Calu3 (cell line): ENCODE measurements around the gene PRUNE2. TPM values are rescaled to one million over a fixed set of nuclear protein-coding genes. Genes with fewer than 3 reads are reported as not detected.

ENCODE experiments used
- BruUV-seq: library from RNA; stranded (reverse); fragments of 400-500 nt; replicated peaks from 2 replicates; lab custom pipeline; 2021; lab: Mats Ljungman, UMichigan
- CTCF ChIA-PET: fragments of 300-600 bp; sonication (Branson Sonifier 250); formaldehyde crosslinking; loops from one replicate; lab custom pipeline; 2022; ENCODE audit warnings: antibody characterized with exemption; lab: Charles Lee
- DNase-seq: peaks from one replicate; pipeline ENCODE4 v3.0.0; 2022
- H3K27ac Mint-ChIP-seq: one replicate; pipeline ENCODE4 v1.8.0; 2022; ENCODE audit warnings: mixed read lengths; ENCODE audit not compliant: unreplicated experiment
- H3K27me3 Mint-ChIP-seq: one replicate; pipeline ENCODE4 v1.8.0; 2022; ENCODE audit warnings: mixed read lengths; ENCODE audit not compliant: unreplicated experiment
- H3K36me3 Mint-ChIP-seq: one replicate; pipeline ENCODE4 v1.8.0; 2022; ENCODE audit warnings: mild to moderate bottlenecking, moderate library complexity, mixed read lengths; ENCODE audit not compliant: insufficient read depth, unreplicated experiment
- H3K4me1 Mint-ChIP-seq: one replicate; pipeline ENCODE4 v1.8.0; 2022; ENCODE audit warnings: mild to moderate bottlenecking, low read depth, mixed read lengths; ENCODE audit not compliant: unreplicated experiment
- H3K4me3 Mint-ChIP-seq: one replicate; pipeline ENCODE4 v1.8.0; 2022; ENCODE audit warnings: mild to moderate bottlenecking, low read depth, moderate library complexity, mixed read lengths; ENCODE audit not compliant: unreplicated experiment
- H3K9me3 Mint-ChIP-seq: one replicate; pipeline ENCODE4 v1.8.0; 2022; ENCODE audit warnings: low read depth, mixed read lengths; ENCODE audit not compliant: unreplicated experiment
- intact Hi-C: fragments of 100-400 bp; cut with micrococcal nuclease; formaldehyde crosslinking; loops from one replicate; pipeline ENCODE4 v1.10.0; 2022; ENCODE audit not compliant: unreplicated experiment
- total RNA-seq: library from RNA; stranded (reverse); gene quantifications from 2 replicates; pipeline ENCODE4 v1.2.3, GENCODE V29; 2022
- TF ChIP-seq, protein P1 (sequence below): fragments of 200-600 bp; IDR thresholded peaks from one replicate; pipeline ENCODE4 v1.8.0; 2022; ENCODE audit warnings: antibody characterized with exemption; ENCODE audit not compliant: unreplicated experiment

PRUNE2 gene
- total RNA-seq, 1 experiment from 2014 or later, result 0.07 TPM

DNA sequence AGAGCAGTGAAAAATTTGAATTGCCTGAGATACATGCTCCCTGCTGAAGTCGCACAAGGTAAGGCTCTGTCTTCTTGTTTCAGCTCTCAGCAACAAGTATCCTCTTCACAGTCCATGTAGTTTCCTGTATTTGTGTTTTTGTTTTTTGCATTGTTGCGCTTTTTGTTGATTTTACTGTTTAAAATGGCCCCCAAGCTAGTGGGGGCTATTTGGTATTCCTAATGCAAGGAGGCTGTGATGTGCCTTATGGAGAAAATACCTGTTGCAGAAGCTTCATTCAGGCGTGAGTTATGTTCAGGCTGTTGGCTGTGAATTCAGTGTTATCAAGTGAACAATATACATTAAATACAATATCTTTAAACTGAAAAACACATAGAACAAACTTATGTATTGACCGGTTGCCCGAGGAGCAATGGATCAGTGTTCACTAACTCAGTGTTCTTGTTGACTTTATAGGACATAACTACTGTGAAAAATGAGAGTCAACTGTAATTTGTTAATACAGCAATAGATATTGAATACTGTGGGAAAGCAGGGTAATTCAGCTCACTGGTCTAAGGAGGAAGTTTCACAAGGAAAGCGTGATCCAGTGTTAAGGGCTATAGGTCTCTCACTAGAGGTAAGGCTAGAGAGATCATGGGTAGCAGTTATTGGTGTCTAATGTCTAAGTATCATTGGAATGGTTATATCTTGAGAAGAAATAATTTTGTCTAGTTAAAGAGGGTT lies 296.5 kb downstream of the PRUNE2 start:
- no peaks in the 10 kb centered on the region for H3K9me3 Mint-ChIP-seq
- intact Hi-C loops, result no loop called here
- no peak overlapping the region for H3K4me3 Mint-ChIP-seq
- peaks cover 13% of the 10 kb centered on the region for H3K27me3 Mint-ChIP-seq
- BruUV-seq, result no TSS peak
- TF ChIP-seq, protein P1, sequence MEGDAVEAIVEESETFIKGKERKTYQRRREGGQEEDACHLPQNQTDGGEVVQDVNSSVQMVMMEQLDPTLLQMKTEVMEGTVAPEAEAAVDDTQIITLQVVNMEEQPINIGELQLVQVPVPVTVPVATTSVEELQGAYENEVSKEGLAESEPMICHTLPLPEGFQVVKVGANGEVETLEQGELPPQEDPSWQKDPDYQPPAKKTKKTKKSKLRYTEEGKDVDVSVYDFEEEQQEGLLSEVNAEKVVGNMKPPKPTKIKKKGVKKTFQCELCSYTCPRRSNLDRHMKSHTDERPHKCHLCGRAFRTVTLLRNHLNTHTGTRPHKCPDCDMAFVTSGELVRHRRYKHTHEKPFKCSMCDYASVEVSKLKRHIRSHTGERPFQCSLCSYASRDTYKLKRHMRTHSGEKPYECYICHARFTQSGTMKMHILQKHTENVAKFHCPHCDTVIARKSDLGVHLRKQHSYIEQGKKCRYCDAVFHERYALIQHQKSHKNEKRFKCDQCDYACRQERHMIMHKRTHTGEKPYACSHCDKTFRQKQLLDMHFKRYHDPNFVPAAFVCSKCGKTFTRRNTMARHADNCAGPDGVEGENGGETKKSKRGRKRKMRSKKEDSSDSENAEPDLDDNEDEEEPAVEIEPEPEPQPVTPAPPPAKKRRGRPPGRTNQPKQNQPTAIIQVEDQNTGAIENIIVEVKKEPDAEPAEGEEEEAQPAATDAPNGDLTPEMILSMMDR, result no peak
- H3K36me3 Mint-ChIP-seq, result no peaks in the 10 kb centered on the region
- no peak for DNase-seq
- H3K27ac Mint-ChIP-seq, result no peak overlapping the region
- no peaks in the 10 kb centered on the region for H3K4me1 Mint-ChIP-seq
- CTCF ChIA-PET, result no interaction called here

DNA sequence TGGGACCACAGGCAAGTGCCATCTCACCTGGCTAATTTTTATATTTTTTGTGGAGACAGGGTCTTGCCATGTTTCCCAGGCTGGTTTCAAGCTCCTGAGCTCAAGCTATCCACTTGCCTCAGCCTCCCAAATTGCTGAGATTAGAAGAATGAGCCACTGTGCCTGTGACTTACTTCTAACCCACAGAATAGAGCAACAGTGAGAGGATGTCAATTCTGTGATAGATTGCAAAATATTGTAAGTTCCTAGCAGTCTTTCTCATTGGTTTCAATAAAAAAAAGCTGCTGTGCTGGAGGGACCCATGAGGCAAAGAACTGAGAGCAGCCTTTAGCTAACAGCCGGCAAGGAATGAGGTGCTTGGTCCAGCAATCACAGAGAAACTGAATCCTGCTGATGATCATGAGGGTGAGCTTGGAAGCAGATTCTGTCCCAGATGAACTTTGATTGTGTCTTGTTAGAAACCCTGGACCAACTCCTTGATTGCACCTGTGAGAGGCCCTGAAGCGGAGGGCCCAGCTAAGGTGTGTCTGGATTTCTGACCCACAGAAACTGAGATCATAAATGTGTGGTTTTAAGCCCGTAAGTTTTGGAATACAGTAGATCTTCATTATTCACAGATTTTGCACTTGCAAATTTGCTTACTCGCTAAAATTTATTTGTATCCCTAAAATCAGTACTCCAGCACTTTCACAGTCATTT lies 297.2 kb downstream of the PRUNE2 start:
- intact Hi-C loops, result no loop called here
- no peaks in the 10 kb centered on the region for H3K4me1 Mint-ChIP-seq
- no peak overlapping the region for H3K4me3 Mint-ChIP-seq
- H3K9me3 Mint-ChIP-seq, result no peaks in the 10 kb centered on the region
- H3K27me3 Mint-ChIP-seq, result peaks cover 12% of the 10 kb centered on the region
- no TSS peak for BruUV-seq
- no peak overlapping the region for H3K27ac Mint-ChIP-seq
- no peaks in the 10 kb centered on the region for H3K36me3 Mint-ChIP-seq
- CTCF ChIA-PET, result no interaction called here
- DNase-seq, result no peak
- TF ChIP-seq, protein P1, result no peak

DNA sequence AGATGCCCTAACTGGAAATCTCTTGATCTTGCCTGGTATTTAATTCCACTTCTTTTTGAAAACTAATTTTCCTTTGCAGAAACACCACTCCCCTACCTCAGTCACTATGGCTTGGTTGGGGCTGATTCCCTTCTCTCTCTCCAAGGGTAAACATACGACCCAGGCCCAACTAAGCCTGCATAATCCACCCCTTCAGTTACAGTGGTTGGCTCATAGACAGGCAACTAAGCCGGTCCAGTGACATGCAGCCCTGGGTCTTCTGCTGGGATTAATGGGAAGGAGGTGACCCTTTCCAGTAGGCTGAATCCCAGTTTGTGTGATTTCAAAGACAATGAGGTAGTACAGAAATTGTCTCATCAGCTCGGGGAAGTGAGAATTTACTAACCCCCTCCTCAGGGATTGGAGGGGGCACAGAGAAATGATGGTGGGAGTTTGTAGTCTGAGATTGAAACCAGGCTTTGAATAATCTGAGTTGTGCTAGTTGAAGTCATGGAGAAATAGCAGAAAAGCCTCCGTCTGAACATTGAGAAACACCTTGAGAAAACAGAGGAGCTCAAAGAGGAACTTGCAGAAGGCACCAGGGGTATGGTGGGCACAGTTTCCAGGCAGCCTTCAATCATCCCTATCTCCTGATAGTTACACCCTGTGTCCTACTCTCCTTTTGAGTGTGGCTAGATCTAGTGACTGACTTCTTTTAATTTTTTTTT lies 298.0 kb downstream of the PRUNE2 start:
- TF ChIP-seq, protein P1, result no peak
- DNase-seq, result no peak
- Mint-ChIP-seq H3K27ac (no peak overlapping the region), H3K27me3 (peaks cover 12% of the 10 kb centered on the region), H3K4me1 (no peaks in the 10 kb centered on the region), H3K4me3 (no peak overlapping the region), H3K36me3 (no peaks in the 10 kb centered on the region), H3K9me3 (no peaks in the 10 kb centered on the region)
- intact Hi-C loops, result no loop called here
- CTCF ChIA-PET, result interaction anchor here (0.7 kb wide), 1 partner anchor 75 kb away, joined by 3 read pairs; no protein-coding TSS in a partner anchor
- no TSS peak for BruUV-seq

DNA sequence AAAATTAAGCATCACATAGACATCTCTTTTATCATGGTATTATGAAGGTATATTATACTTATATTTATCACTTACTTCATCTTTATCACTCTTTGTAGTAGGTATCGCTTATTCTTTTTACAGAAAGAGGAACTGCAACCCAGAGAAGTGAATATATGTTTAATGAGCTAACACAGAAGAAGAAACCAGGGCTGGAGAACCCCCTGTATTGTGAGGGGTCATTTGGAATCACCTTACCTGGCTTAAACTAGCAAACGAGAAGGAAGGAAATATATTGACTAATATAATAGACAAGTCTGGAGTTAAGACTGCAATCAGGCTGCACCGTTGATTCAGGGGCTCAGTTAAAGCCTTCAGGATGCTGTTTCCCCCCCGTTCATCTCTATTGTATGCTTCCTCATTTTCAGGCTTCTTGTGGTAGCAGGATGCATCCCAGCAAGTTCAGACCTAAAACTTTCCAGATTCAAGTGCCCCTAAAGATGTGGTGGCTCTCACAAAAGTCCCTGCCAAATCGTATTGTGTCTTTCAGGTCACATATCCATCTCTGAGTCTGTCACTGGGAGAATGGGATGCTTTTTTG lies 300.5 kb downstream of the PRUNE2 start:
- H3K4me3 Mint-ChIP-seq, result no peak overlapping the region
- H3K27ac Mint-ChIP-seq, result no peak overlapping the region
- TF ChIP-seq, protein P1, result no peak
- peaks cover 12% of the 10 kb centered on the region for H3K27me3 Mint-ChIP-seq
- no peaks in the 10 kb centered on the region for H3K4me1 Mint-ChIP-seq
- BruUV-seq, result no TSS peak
- CTCF ChIA-PET, result no interaction called here
- no peaks in the 10 kb centered on the region for H3K9me3 Mint-ChIP-seq
- DNase-seq, result no peak
- no peaks in the 10 kb centered on the region for H3K36me3 Mint-ChIP-seq
- intact Hi-C loops, result no loop called here
